NCI-H1105 (cell line): Measurements from ENCODE around the gene ESPL1.
A peak's percentile ranks its signal among the peaks of the same experiment; 100 is the strongest.
"Not testable (repeated sequence)": the region's sequence is repeated elsewhere in the genome, so short reads cannot be mapped to it uniquely, and the experiment has no call there.

Source experiments
- DNase-seq: peaks from one replicate; lab custom pipeline; 2025; lab: John Stamatoyannopoulos, UW

The ESPL1 gene

GRCh38 chr12:53300187-53300586, 32.1 kb downstream of the ESPL1 start:
- no peak for DNase-seq

GRCh38 chr12:53302903-53303302, 34.8 kb downstream of the ESPL1 start:
- DNase-seq, result no peak

GRCh38 chr12:53306826-53307225, 38.7 kb downstream of the ESPL1 start:
- no peak for DNase-seq

- no peak for DNase-seq
Observed at GRCh38 chr12:53308276-53308675, 40.2 kb downstream of the ESPL1 start.

- no peak for DNase-seq
Observed at GRCh38 chr12:53313996-53314395, 45.9 kb downstream of the ESPL1 start.

GRCh38 chr12:53320352-53321195, 52.5 kb downstream of the ESPL1 start:
- no peak for DNase-seq

- no peak for DNase-seq
Observed at GRCh38 chr12:53324113-53324778, 56.1 kb downstream of the ESPL1 start.

GRCh38 chr12:53324779-53325510, 56.8 kb downstream of the ESPL1 start:
- peak; percentile 50 for DNase-seq

GRCh38 chr12:53325511-53326061, 57.5 kb downstream of the ESPL1 start:
- no peak for DNase-seq

GRCh38 chr12:53326460-53327185, 58.5 kb downstream of the ESPL1 start:
- no peak for DNase-seq

- no peak for DNase-seq
Observed at GRCh38 chr12:53327435-53328042, 59.4 kb downstream of the ESPL1 start.

GRCh38 chr12:53328043-53328435, 59.9 kb downstream of the ESPL1 start:
- no peak for DNase-seq

- DNase-seq, result no peak
Observed at GRCh38 chr12:53330671-53331070, 62.6 kb downstream of the ESPL1 start.

GRCh38 chr12:53332339-53332738, 64.2 kb downstream of the ESPL1 start:
- DNase-seq, result not testable (repeated sequence)

- no peak for DNase-seq
Observed at GRCh38 chr12:53332744-53333143, 64.6 kb downstream of the ESPL1 start.

GRCh38 chr12:53333289-53333688, 65.2 kb downstream of the ESPL1 start:
- no peak for DNase-seq

GRCh38 chr12:53333845-53334244, 65.7 kb downstream of the ESPL1 start:
- no peak for DNase-seq

GRCh38 chr12:53334822-53335221, 66.7 kb downstream of the ESPL1 start:
- no peak for DNase-seq

- no peak for DNase-seq
Observed at GRCh38 chr12:53336181-53336681, 68.1 kb downstream of the ESPL1 start, which contains the start of gene SP7. TSS of gene SP7 (minus strand) at chr12:53336354. CDS start at chr12:53335646, 708 bp downstream.

GRCh38 chr12:53338017-53338416, 69.9 kb downstream of the ESPL1 start:
- no peak for DNase-seq

- DNase-seq, result no peak
Observed at GRCh38 chr12:53338916-53339315, 70.8 kb downstream of the ESPL1 start.
